Stomach (tissue), 9 donors: ENCODE measurements around the gene ST6GALNAC6. TPM values are rescaled to one million over a fixed set of nuclear protein-coding genes. Genes with fewer than 3 reads are reported as not detected.

Source experiments
- DNase-seq, 2 donors: peaks; one replicate each; pipeline versions ENCODE4 v3.0.0 to v3.0.0-alpha.2; 2013 to 2019
- H3K27ac ChIP-seq, 5 donors: fragments of 200-600 bp in 4 of 5; sonication (generic) in 4 of 5; one replicate each; pipeline ENCODE4 v1.5.1; 2013 to 2019; ENCODE audit warnings: mild to moderate bottlenecking in 1 of 5, moderate library complexity in 1 of 5
- H3K27me3 ChIP-seq, 3 donors: fragments of 200-600 bp; sonication (generic); one replicate each; pipeline ENCODE4 v1.5.1; 2017 to 2019; ENCODE audit warnings: mixed run types in 1 of 3
- H3K36me3 ChIP-seq, 4 donors: fragments of 200-600 bp; sonication (generic); 1 replicate in 3 of 4; 2 replicates in 1 of 4; pipeline ENCODE4 v1.5.1; 2016 to 2019
- H3K4me1 ChIP-seq, 4 donors: fragments of 200-600 bp; sonication (generic); one replicate each; pipeline ENCODE4 v1.5.1; 2016 to 2019
- H3K4me3 ChIP-seq, 4 donors: fragments of 200-600 bp; sonication (generic) in 3 of 4; one replicate each; pipeline ENCODE4 v1.5.1; 2016 to 2019; ENCODE audit warnings: mild to moderate bottlenecking in 1 of 4
- H3K9me3 ChIP-seq, 4 donors: fragments of 200-600 bp; sonication (generic); one replicate each; pipeline ENCODE4 v1.5.1; 2016 to 2019
- EP300 ChIP-seq: sonication (generic); formaldehyde crosslinking; IDR thresholded peaks from one replicate; pipeline ENCODE4 v1.6.1; 2017; ENCODE audit warnings: antibody characterized with exemption
- POLR2A ChIP-seq, 4 donors: fragments of 450-650 bp; IDR thresholded peaks; one replicate each; pipeline ENCODE4 v1.6.1; 2016; ENCODE audit warnings: antibody characterized with exemption in 4 of 4, control low read depth in 2 of 4, mild to moderate bottlenecking in 1 of 4, moderate library complexity in 1 of 4
- WGBS, 5 donors: extraction: QIAGEN DNeasy Blood & Tissue Kit in 3 of 5; methylation state at CpG; one replicate each; pipeline versions ENCODE4 v1.1.5 to v1.1.7; 2013 to 2018; 5-methylcytosine and 5-hydroxymethylcytosine counted together
- intact Hi-C: fragments of 100-400 bp; cut with DNase I; formaldehyde crosslinking; loops from one replicate; pipeline ENCODE4 v1.15.1; 2023; ENCODE audit warnings: low total_unique reads
- polyA plus RNA-seq, 3 donors: library from polyadenylated mRNA; stranded (reverse); fragments of 200-250 nt; gene quantifications; one replicate each; pipeline ENCODE4 v1.2.3, GENCODE V29; 2013
- small RNA-seq, 4 donors: library from RNA; depleted of rRNA; stranded (forward); fragments of <200 nt; gene quantifications; one replicate each; pipeline ENCODE3, GENCODE V24; 2016
- total RNA-seq, 5 donors: library from RNA; depleted of rRNA; stranded (reverse); fragments of >200 nt; gene quantifications; one replicate each; pipeline versions ENCODE4 v1.1.0 to v1.2.3, GENCODE V29; 2014 to 2016
- donor health status: healthy with polysubstance abuse.
- donor health status: Bipolar disorder and iron deficiency.
- donor health status: healthy.

The ST6GALNAC6 gene
- total and polyA plus RNA-seq, 8 donors = 18.0 to 145 (median 53.0) TPM

DNA sequence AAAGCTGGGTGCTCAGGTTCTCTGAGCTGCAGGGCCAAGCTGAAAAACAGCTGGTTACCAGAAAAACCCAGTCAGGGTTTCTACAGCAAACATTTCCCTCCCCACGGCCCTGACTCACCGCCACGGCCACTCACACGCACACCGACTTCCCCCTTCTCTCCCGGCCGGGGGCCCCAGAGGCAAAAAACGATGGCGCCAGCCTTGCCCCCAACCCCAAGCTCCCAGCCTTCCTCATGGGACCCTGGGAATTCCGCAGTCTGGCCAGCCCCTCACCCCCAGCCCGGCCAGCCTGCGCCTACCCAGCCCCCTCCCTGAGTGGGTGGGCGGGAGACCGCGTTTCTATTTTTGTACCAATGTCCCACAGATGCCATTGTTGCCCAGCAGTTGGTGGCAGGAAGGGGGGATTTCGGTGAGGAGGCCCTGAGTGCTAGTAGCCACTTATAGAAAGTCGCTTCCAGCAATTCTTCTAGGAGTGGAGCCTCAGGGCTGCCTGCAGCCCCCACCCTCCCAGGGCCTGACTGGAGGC lies 63.3 kb downstream of the ST6GALNAC6 start:
- WGBS, 5 donors = 34 to 56% (median 52%) methylated on average over 14 to 17 of the region's 17 CpGs
- intact Hi-C loops = no loop called here
- DNase-seq = peak in 1 of 2 donors; percentile 60
- H3K4me3 ChIP-seq = no peak overlapping the region
- no peaks in the 10 kb centered on the region for H3K9me3 ChIP-seq
- H3K4me1 ChIP-seq = peaks cover 21 to 78% (median 36%) of the 10 kb centered on the region in 4 donors
- no peaks in the 10 kb centered on the region for H3K27me3 ChIP-seq
- TF ChIP-seq POLR2A (IDR thresholded peaks at IDR 0.05) = no peak
- no peak for TF ChIP-seq EP300
- peak overlapping the region; percentile 63 to 89 (median 82) for H3K27ac ChIP-seq
- peaks cover 0 to 8% (median 2%) of the 10 kb centered on the region in 4 donors for H3K36me3 ChIP-seq

Small RNA genes lying within 50 kb of the gene (small RNA-seq; reads per million reads assigned to genes)
- 0 reads per million in 4 donors for gene MIR4672
- 0 reads per million in 4 donors for gene RNA5SP296

Other genes with a start within 250 kb of the ST6GALNAC6 start
- 1 to 10 TPM in 1 of 5 donors, under 1 TPM in 1, not detected in 3; 0.14 to 7.6 TPM for gene CFAP157, start 192.6 kb downstream of the ST6GALNAC6 start, total RNA-seq
- under 1 TPM; 0.18 to 0.61 (median 0.19) TPM for gene CFAP157, start 192.6 kb downstream of the ST6GALNAC6 start, polyA plus RNA-seq
- gene PTRH1, start 183.9 kb downstream of the ST6GALNAC6 start, total RNA-seq = 10 to 100 TPM in 2 of 5 donors, 1 to 10 TPM in 3; 2.9 to 50.4 (median 10.0) TPM
- 10 to 100 TPM; 13.3 to 23.4 (median 21.4) TPM for gene PTRH1, start 183.9 kb downstream of the ST6GALNAC6 start, polyA plus RNA-seq
- not detected for gene TTC16, start 183.5 kb downstream of the ST6GALNAC6 start, total RNA-seq
- under 1 TPM in 2 of 3 donors, not detected in 1; 0.08 to 0.12 TPM for gene TTC16, start 183.5 kb downstream of the ST6GALNAC6 start, polyA plus RNA-seq
- 10 to 100 TPM in 3 of 5 donors, 1 to 10 TPM in 2; 5.0 to 87.8 (median 14.6) TPM for gene TOR2A, start 164.3 kb downstream of the ST6GALNAC6 start, total RNA-seq
- 10 to 100 TPM in 1 of 3 donors, 1 to 10 TPM in 2; 6.1 to 12.4 (median 9.7) TPM for gene TOR2A, start 164.3 kb downstream of the ST6GALNAC6 start, polyA plus RNA-seq
- gene SH2D3C, start 120.9 kb downstream of the ST6GALNAC6 start, total RNA-seq = 10 to 100 TPM in 1 of 5 donors, 1 to 10 TPM in 2, not detected in 2; 1.8 to 38.1 (median 5.1) TPM
- gene SH2D3C, start 120.9 kb downstream of the ST6GALNAC6 start, polyA plus RNA-seq = 1 to 10 TPM; 3.5 to 4.7 (median 4.3) TPM
- gene CDK9, start 113.6 kb downstream of the ST6GALNAC6 start, total RNA-seq = 100 to 1,000 TPM in 1 of 5 donors, 10 to 100 TPM in 4; 42.8 to 114 (median 92.7) TPM
- gene CDK9, start 113.6 kb downstream of the ST6GALNAC6 start, polyA plus RNA-seq = 10 to 100 TPM; 25.3 to 34.7 (median 34.4) TPM
- gene FPGS, start 96.7 kb downstream of the ST6GALNAC6 start, total RNA-seq = 100 to 1,000 TPM in 2 of 5 donors, 10 to 100 TPM in 3; 67.0 to 235 (median 97.1) TPM
- 10 to 100 TPM; 29.1 to 42.7 (median 30.2) TPM for gene FPGS, start 96.7 kb downstream of the ST6GALNAC6 start, polyA plus RNA-seq
- 10 to 100 TPM in 4 of 5 donors, 1 to 10 TPM in 1; 4.0 to 58.5 (median 44.3) TPM for gene ENG, start 44.9 kb downstream of the ST6GALNAC6 start, total RNA-seq
- 10 to 100 TPM; 16.0 to 28.8 (median 21.5) TPM for gene ENG, start 44.9 kb downstream of the ST6GALNAC6 start, polyA plus RNA-seq
- 10 to 100 TPM in 3 of 5 donors, 1 to 10 TPM in 1, not detected in 1; 7.2 to 88.3 (median 39.8) TPM for gene AK1, start 21.9 kb downstream of the ST6GALNAC6 start, total RNA-seq
- gene AK1, start 21.9 kb downstream of the ST6GALNAC6 start, polyA plus RNA-seq = 10 to 100 TPM; 64.4 to 92.1 (median 89.7) TPM
- gene ST6GALNAC4, start 17.4 kb upstream of the ST6GALNAC6 start, total RNA-seq = 10 to 100 TPM in 3 of 5 donors, 1 to 10 TPM in 2; 3.7 to 33.6 (median 14.5) TPM
- 10 to 100 TPM; 10.5 to 14.2 (median 11.8) TPM for gene ST6GALNAC4, start 17.4 kb upstream of the ST6GALNAC6 start, polyA plus RNA-seq
- 10 to 100 TPM in 3 of 5 donors, under 1 TPM in 1, not detected in 1; 0.55 to 98.0 (median 19.1) TPM for gene PIP5KL1, start 31.2 kb upstream of the ST6GALNAC6 start, total RNA-seq
- gene PIP5KL1, start 31.2 kb upstream of the ST6GALNAC6 start, polyA plus RNA-seq = 1 to 10 TPM in 2 of 3 donors, under 1 TPM in 1; 0.50 to 3.3 (median 2.3) TPM
- 10 to 100 TPM in 4 of 5 donors, 1 to 10 TPM in 1; 1.7 to 98.2 (median 55.4) TPM for gene DPM2, start 38.3 kb upstream of the ST6GALNAC6 start, total RNA-seq
- 10 to 100 TPM; 27.0 to 38.0 (median 32.5) TPM for gene DPM2, start 38.3 kb upstream of the ST6GALNAC6 start, polyA plus RNA-seq
- gene EEIG1, start 81.4 kb upstream of the ST6GALNAC6 start, total RNA-seq = 100 to 1,000 TPM in 2 of 5 donors, 10 to 100 TPM in 3; 26.3 to 406 (median 83.4) TPM
- gene EEIG1, start 81.4 kb upstream of the ST6GALNAC6 start, polyA plus RNA-seq = 100 to 1,000 TPM in 1 of 3 donors, 10 to 100 TPM in 2; 24.4 to 118 (median 38.5) TPM
- 10 to 100 TPM in 2 of 5 donors, 1 to 10 TPM in 3; 1.8 to 40.3 (median 6.7) TPM for gene NAIF1, start 167.7 kb upstream of the ST6GALNAC6 start, total RNA-seq
- 10 to 100 TPM in 1 of 3 donors, 1 to 10 TPM in 2; 7.0 to 10.3 (median 8.7) TPM for gene NAIF1, start 167.7 kb upstream of the ST6GALNAC6 start, polyA plus RNA-seq
- gene SLC25A25, start 168.6 kb upstream of the ST6GALNAC6 start, total RNA-seq = 10 to 100 TPM; 12.3 to 37.1 (median 32.6) TPM
- 1 to 10 TPM; 7.9 to 9.2 (median 8.1) TPM for gene SLC25A25, start 168.6 kb upstream of the ST6GALNAC6 start, polyA plus RNA-seq
- gene PTGES2, start 228.1 kb upstream of the ST6GALNAC6 start, total RNA-seq = 100 to 1,000 TPM in 3 of 5 donors, 10 to 100 TPM in 2; 47.2 to 570 (median 125) TPM
- 10 to 100 TPM; 50.1 to 69.9 (median 58.3) TPM for gene PTGES2, start 228.1 kb upstream of the ST6GALNAC6 start, polyA plus RNA-seq
- 100 to 1,000 TPM in 3 of 5 donors, 10 to 100 TPM in 1, not detected in 1; 10.8 to 756 (median 444) TPM for gene LCN2, start 249.8 kb upstream of the ST6GALNAC6 start, total RNA-seq
- gene LCN2, start 249.8 kb upstream of the ST6GALNAC6 start, polyA plus RNA-seq = 100 to 1,000 TPM in 2 of 3 donors, 10 to 100 TPM in 1; 33.1 to 922 (median 369) TPM